Astrocyte (in vitro differentiated cells and primary cell): ENCODE measurements around the gene TFEB. TPM values are rescaled to one million over a fixed set of nuclear protein-coding genes. Genes with fewer than 3 reads are reported as not detected.

Source experiments
- DNase-seq: peaks from one replicate; pipeline ENCODE4 v3.0.0-alpha.2; 2010; ENCODE audit warnings: low read depth
- FAIRE-seq: peaks from 2 replicates; lab custom pipeline; 2011; peaks lifted over from hg19 to GRCh38; lab: Jason Lieb, UNC
- H2AFZ ChIP-seq: 2 replicates; pipeline ENCODE4 v1.6.0; 2012; ENCODE audit warnings: low read depth, low read length, inconsistent platforms
- H3K27ac ChIP-seq: 2 replicates; pipeline ENCODE4 v1.5.1; 2011; ENCODE audit warnings: low read depth, low read length, inconsistent platforms
- H3K27me3 ChIP-seq: 2 replicates; pipeline ENCODE4 v1.6.0; 2011; ENCODE audit warnings: low read length, inconsistent platforms; ENCODE audit not compliant: insufficient read depth
- H3K36me3 ChIP-seq: 2 replicates; pipeline ENCODE4 v1.5.1; 2011; ENCODE audit warnings: low read length, inconsistent platforms; ENCODE audit not compliant: insufficient read depth
- H3K4me1 ChIP-seq: 2 replicates; pipeline ENCODE4 v1.5.1; 2011; ENCODE audit warnings: low read length, inconsistent platforms; ENCODE audit not compliant: insufficient read depth
- H3K4me2 ChIP-seq: 2 replicates; pipeline ENCODE4 v1.6.0; 2012; ENCODE audit warnings: low read length, inconsistent platforms
- H3K4me3 ChIP-seq: 2 replicates; pipeline ENCODE4 v1.5.1; 2011; ENCODE audit warnings: low read depth, mild to moderate bottlenecking, low read length, inconsistent platforms; ENCODE audit not compliant: insufficient read depth
- H3K79me2 ChIP-seq: 2 replicates; pipeline ENCODE4 v1.6.0; 2012; ENCODE audit warnings: mild to moderate bottlenecking, low read length, inconsistent platforms; ENCODE audit not compliant: insufficient read depth
- H3K9ac ChIP-seq: 2 replicates; pipeline ENCODE4 v1.6.0; 2012; ENCODE audit warnings: mild to moderate bottlenecking, low read length, inconsistent platforms
- H3K9me3 ChIP-seq: 2 replicates; pipeline ENCODE4 v1.5.1; 2012; ENCODE audit warnings: low read depth, mild to moderate bottlenecking, low read length, inconsistent platforms; ENCODE audit not compliant: insufficient read depth
- H4K20me1 ChIP-seq: 2 replicates; pipeline ENCODE4 v1.6.0; 2012; ENCODE audit warnings: low read length, inconsistent platforms; ENCODE audit not compliant: insufficient read depth
- H3K27ac Mint-ChIP-seq: one replicate; pipeline ENCODE4 v1.8.0; 2021; ENCODE audit warnings: mild to moderate bottlenecking, mixed read lengths; ENCODE audit not compliant: unreplicated experiment
- H3K27me3 Mint-ChIP-seq: one replicate; pipeline ENCODE4 v1.8.0; 2021; ENCODE audit warnings: low read depth, mixed read lengths; ENCODE audit not compliant: unreplicated experiment
- H3K36me3 Mint-ChIP-seq: one replicate; pipeline ENCODE4 v1.8.0; 2021; ENCODE audit warnings: low read depth, mixed read lengths; ENCODE audit not compliant: unreplicated experiment
- H3K4me1 Mint-ChIP-seq: one replicate; pipeline ENCODE4 v1.8.0; 2021; ENCODE audit warnings: low read depth, mixed read lengths; ENCODE audit not compliant: unreplicated experiment
- H3K4me3 Mint-ChIP-seq: one replicate; pipeline ENCODE4 v1.8.0; 2021; ENCODE audit warnings: mild to moderate bottlenecking, moderate library complexity, mixed read lengths; ENCODE audit not compliant: unreplicated experiment
- H3K9me3 Mint-ChIP-seq: one replicate; pipeline ENCODE4 v1.8.0; 2021; ENCODE audit warnings: mild to moderate bottlenecking, mixed read lengths; ENCODE audit not compliant: unreplicated experiment
- EZH2 ChIP-seq: IDR thresholded peaks from 2 replicates; pipeline ENCODE4 v1.6.1; 2012; ENCODE audit warnings: mild to moderate bottlenecking, low read length, inconsistent platforms; ENCODE audit not compliant: insufficient read depth
- total RNA-seq: library from RNA; stranded (reverse); gene quantifications from 2 replicates; pipeline ENCODE4 v1.2.1, GENCODE V29; 2021
- TF ChIP-seq, protein P1 (sequence below): IDR thresholded peaks from 2 replicates; pipeline ENCODE4 v1.5.1; 2011; ENCODE audit warnings: low read depth, mild to moderate bottlenecking, inconsistent platforms, low read length, moderate library complexity; ENCODE audit not compliant: insufficient read depth

The TFEB gene
- total RNA-seq, 1 donor from 2014 or later: 4.7 TPM

DNA sequence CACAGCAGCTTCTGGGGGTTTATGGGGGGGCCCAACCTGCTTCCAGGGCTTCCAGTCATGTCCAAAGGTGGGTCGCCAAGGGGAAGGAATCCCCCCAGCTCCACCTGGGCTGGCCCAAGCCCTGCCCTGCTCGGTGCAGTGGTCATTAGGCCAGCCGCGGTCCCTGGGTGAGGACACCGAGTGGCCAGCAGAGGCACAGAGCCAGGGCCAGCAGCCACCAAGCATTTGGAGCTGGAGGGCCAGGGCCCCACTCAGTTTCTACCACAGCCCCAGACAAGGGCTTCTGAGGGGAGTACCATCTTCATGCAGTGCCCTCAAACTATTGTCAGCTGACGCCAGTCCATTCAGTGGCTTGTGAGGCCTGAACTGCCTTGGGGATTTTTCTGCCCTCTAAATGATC is 39.6 kb downstream of the TFEB start:
- H3K9me3 ChIP-seq: no peaks in the 10 kb centered on the region
- H3K27me3 ChIP-seq: no peaks in the 10 kb centered on the region
- H3K9ac ChIP-seq: no peak overlapping the region
- Mint-ChIP-seq H3K27ac (no peak overlapping the region), H3K4me3 (no peak overlapping the region), H3K36me3 (no peaks in the 10 kb centered on the region), H3K27me3 (peaks cover 23% of the 10 kb centered on the region), H3K9me3 (peaks cover 3% of the 10 kb centered on the region), H3K4me1 (peaks cover 16% of the 10 kb centered on the region)
- peaks cover 35% of the 10 kb centered on the region for H3K4me1 ChIP-seq
- no peak for FAIRE-seq
- no peak for DNase-seq
- no peak overlapping the region for H3K4me2 ChIP-seq
- no peaks in the 10 kb centered on the region for H4K20me1 ChIP-seq
- TF ChIP-seq EZH2: no peak
- TF ChIP-seq, protein P1, sequence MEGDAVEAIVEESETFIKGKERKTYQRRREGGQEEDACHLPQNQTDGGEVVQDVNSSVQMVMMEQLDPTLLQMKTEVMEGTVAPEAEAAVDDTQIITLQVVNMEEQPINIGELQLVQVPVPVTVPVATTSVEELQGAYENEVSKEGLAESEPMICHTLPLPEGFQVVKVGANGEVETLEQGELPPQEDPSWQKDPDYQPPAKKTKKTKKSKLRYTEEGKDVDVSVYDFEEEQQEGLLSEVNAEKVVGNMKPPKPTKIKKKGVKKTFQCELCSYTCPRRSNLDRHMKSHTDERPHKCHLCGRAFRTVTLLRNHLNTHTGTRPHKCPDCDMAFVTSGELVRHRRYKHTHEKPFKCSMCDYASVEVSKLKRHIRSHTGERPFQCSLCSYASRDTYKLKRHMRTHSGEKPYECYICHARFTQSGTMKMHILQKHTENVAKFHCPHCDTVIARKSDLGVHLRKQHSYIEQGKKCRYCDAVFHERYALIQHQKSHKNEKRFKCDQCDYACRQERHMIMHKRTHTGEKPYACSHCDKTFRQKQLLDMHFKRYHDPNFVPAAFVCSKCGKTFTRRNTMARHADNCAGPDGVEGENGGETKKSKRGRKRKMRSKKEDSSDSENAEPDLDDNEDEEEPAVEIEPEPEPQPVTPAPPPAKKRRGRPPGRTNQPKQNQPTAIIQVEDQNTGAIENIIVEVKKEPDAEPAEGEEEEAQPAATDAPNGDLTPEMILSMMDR: no peak
- no peaks in the 10 kb centered on the region for H3K79me2 ChIP-seq
- no peak overlapping the region for H3K4me3 ChIP-seq
- no peak overlapping the region for H2AFZ ChIP-seq
- no peaks in the 10 kb centered on the region for H3K36me3 ChIP-seq
- no peak overlapping the region for H3K27ac ChIP-seq

DNA sequence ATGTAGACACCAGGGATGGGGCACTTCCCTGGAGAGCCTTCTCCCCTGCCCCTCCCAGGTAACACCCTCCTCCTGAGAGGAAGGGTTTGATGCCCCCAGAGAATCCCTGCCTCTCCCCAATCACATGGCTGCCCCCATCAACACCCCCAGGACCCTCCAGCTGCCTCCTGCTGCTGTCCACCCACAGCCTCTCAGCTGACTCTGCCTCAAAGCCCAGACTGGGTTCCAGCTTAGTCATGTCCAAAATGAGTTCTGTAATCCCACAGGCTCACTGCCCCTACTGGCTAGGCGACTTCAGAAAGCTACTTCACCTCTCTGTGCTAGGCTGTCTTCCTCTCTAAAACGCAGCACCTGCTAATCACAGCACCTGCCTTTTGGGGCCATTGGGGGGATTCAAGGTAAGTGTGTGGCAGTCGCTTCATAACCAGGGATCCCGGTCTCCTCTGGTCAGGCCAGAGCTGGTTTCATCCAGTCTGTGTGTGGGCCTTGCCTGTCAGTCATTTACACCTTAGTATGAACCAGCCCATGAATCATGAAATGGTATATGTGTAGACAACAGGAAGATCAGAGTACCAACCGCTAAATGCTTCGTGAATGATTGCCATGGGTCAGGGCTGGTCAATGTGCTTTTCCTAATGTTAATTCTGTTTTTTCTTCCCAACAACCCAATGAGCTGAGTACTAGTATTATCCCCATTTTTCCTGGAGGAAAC is 40.4 kb downstream of the TFEB start:
- no peaks in the 10 kb centered on the region for H4K20me1 ChIP-seq
- Mint-ChIP-seq H3K4me1 (peaks cover 16% of the 10 kb centered on the region), H3K27me3 (peaks cover 20% of the 10 kb centered on the region), H3K36me3 (no peaks in the 10 kb centered on the region), H3K4me3 (no peak overlapping the region), H3K9me3 (peaks cover 3% of the 10 kb centered on the region), H3K27ac (peak overlapping the region; percentile 48)
- H3K27ac ChIP-seq: no peak overlapping the region
- no peaks in the 10 kb centered on the region for H3K36me3 ChIP-seq
- FAIRE-seq (no peak), DNase-seq (peak; percentile 26)
- no peak overlapping the region for H3K4me3 ChIP-seq
- H3K9me3 ChIP-seq: no peaks in the 10 kb centered on the region
- H3K9ac ChIP-seq: no peak overlapping the region
- H3K79me2 ChIP-seq: no peaks in the 10 kb centered on the region
- peaks cover 30% of the 10 kb centered on the region for H3K4me1 ChIP-seq
- no peak for TF ChIP-seq EZH2
- TF ChIP-seq, protein P1: no peak
- no peak overlapping the region for H3K4me2 ChIP-seq
- no peaks in the 10 kb centered on the region for H3K27me3 ChIP-seq
- no peak overlapping the region for H2AFZ ChIP-seq
